ENCODE results near the gene ZBTB8OS.
"Not testable (repeated sequence)": the region's sequence is repeated elsewhere in the genome, so short reads cannot be mapped to it uniquely, and the experiment has no call there.

The ZBTB8OS gene

GRCh38 chr1:32636914-32637645 lies 13.3 kb downstream of the ZBTB8OS start:
- POLR2A ChIA-PET = no interaction called here
- no peak for DNase-seq (ENCODE audit: low read depth, low spot score)
- no peak for TF ChIP-seq CTCF (IDR thresholded peaks at IDR 0.05; ENCODE audit: insufficient read depth, low read length, missing control alignments)
- CTCF ChIA-PET = interaction anchor here (0.6 to 1.9 kb wide), 4 partner anchors 17 to 125 kb away, joined by 3 to 10 read pairs (median 3); no protein-coding TSS in a partner anchor
- no peak overlapping the region for H3K4me3 ChIP-seq (ENCODE audit: low read depth, low read length)

- CTCF ChIA-PET = interaction anchor here (0.8 to 1.9 kb wide), 4 partner anchors 15 to 56 kb away, joined by 3 to 10 read pairs (median 3); no protein-coding TSS in a partner anchor
- TF ChIP-seq CTCF (IDR thresholded peaks at IDR 0.05; ENCODE audit: insufficient read depth, low read length, missing control alignments) = no peak
- POLR2A ChIA-PET = no interaction called here
- DNase-seq (ENCODE audit: low read depth, low spot score) = no peak
- H3K4me3 ChIP-seq (ENCODE audit: low read depth, low read length) = no peak overlapping the region
These were observed 14.7 kb downstream of the ZBTB8OS start for GRCh38 chr1:32635508-32636277.

GRCh38 chr1:32632829-32633228 lies 17.5 kb downstream of the ZBTB8OS start:
- DNase-seq (ENCODE audit: low read depth, low spot score) = no peak
- CTCF ChIA-PET = interaction anchor here (1.1 kb wide), 1 partner anchor 13 kb away, joined by 4 read pairs; no protein-coding TSS in a partner anchor
- H3K4me3 ChIP-seq (ENCODE audit: low read depth, low read length) = no peak overlapping the region
- no peak for TF ChIP-seq CTCF (IDR thresholded peaks at IDR 0.05; ENCODE audit: insufficient read depth, low read length, missing control alignments)
- POLR2A ChIA-PET = no interaction called here

- DNase-seq (ENCODE audit: low read depth, low spot score); POLR2A ChIA-PET; H3K4me3 ChIP-seq (ENCODE audit: low read depth, low read length): not testable (repeated sequence)
- CTCF ChIA-PET = interaction anchor here (0.8 to 1.2 kb wide), 3 partner anchors 10 to 21 kb away, joined by 3 to 4 read pairs (median 3); partner anchors contain the start of genes RBBP4 and ZBTB8OS
These were observed 20.2 kb downstream of the ZBTB8OS start for GRCh38 chr1:32630173-32630572.

GRCh38 chr1:32627596-32628162 lies 22.7 kb downstream of the ZBTB8OS start:
- H3K4me3 ChIP-seq (ENCODE audit: low read depth, low read length) = no peak overlapping the region
- ChIA-PET POLR2A (interaction anchor here (0.6 kb wide), 2 partner anchors 77 to 223 kb away, joined by 3 read pairs; no protein-coding TSS in a partner anchor), CTCF (no interaction called here)
- no peak for TF ChIP-seq CTCF (IDR thresholded peaks at IDR 0.05; ENCODE audit: insufficient read depth, low read length, missing control alignments)
- DNase-seq (ENCODE audit: low read depth, low spot score) = no peak

GRCh38 chr1:32626176-32626575 lies 24.2 kb downstream of the ZBTB8OS start:
- no peak for TF ChIP-seq CTCF (IDR thresholded peaks at IDR 0.05; ENCODE audit: insufficient read depth, low read length, missing control alignments)
- H3K4me3 ChIP-seq (ENCODE audit: low read depth, low read length) = no peak overlapping the region
- CTCF ChIA-PET = interaction anchor here (0.6 to 1.1 kb wide), 2 partner anchors 106 to 250 kb away, joined by 3 read pairs; no protein-coding TSS in a partner anchor
- DNase-seq (ENCODE audit: low read depth, low spot score) = no peak
- POLR2A ChIA-PET = no interaction called here
